ENCODE measurements around the gene RALY. TPM values are rescaled to one million over a fixed set of nuclear protein-coding genes. Genes with fewer than 3 reads are reported as not detected.

Gene RALY
- total RNA-seq, 2 donors from 2014 or later, result 136 to 182 TPM

DNA sequence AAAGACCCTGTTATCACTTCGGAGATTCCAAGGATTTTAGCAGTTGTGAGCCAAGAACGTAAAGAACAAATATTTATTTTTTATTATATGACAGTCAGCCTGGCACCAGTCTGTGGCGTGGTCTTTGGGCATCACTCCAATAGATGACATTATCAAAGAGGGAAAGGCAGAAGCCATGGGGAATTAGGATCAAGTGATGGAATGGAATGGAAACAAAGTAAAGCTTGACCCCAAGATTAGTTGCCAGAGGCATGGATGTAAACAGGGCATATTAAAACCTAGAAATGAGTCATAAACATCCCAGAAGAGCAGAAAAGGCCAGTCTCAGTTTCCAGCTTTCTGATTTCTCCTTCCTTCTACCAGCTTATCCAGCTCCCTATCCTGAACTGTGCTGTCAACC, 106.9 kb downstream of the RALY start:
- Histone ChIP-seq H3K4me3 (ENCODE audit: low read length) (no peak overlapping the region), H3K9ac (ENCODE audit: extremely low read depth, low read length, poor library complexity, severe bottlenecking) (no peak overlapping the region), H3K4me1 (ENCODE audit: control insufficient read depth, insufficient read depth, low read length) (no peaks in the 10 kb centered on the region), H3K9me3 (ENCODE audit: control insufficient read depth, low read length) (no peaks in the 10 kb centered on the region), H3K36me3 (ENCODE audit: control insufficient read depth, insufficient read depth, low read length) (peaks cover 98% of the 10 kb centered on the region), H3K27me3 (ENCODE audit: control insufficient read depth, insufficient read depth, low read length, poor library complexity, severe bottlenecking) (no peaks in the 10 kb centered on the region), H3K27ac (ENCODE audit: low read depth, low read length) (no peak overlapping the region)
- TF ChIP-seq, protein P1, sequence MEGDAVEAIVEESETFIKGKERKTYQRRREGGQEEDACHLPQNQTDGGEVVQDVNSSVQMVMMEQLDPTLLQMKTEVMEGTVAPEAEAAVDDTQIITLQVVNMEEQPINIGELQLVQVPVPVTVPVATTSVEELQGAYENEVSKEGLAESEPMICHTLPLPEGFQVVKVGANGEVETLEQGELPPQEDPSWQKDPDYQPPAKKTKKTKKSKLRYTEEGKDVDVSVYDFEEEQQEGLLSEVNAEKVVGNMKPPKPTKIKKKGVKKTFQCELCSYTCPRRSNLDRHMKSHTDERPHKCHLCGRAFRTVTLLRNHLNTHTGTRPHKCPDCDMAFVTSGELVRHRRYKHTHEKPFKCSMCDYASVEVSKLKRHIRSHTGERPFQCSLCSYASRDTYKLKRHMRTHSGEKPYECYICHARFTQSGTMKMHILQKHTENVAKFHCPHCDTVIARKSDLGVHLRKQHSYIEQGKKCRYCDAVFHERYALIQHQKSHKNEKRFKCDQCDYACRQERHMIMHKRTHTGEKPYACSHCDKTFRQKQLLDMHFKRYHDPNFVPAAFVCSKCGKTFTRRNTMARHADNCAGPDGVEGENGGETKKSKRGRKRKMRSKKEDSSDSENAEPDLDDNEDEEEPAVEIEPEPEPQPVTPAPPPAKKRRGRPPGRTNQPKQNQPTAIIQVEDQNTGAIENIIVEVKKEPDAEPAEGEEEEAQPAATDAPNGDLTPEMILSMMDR (conservative IDR thresholded peaks at IDR 0.05), result no peak
- 90 to 96% methylated on average over 2 to 3 of the region's 3 CpGs for WGBS, 2 experiments (ENCODE audit: insufficient coverage in 1 of 2, insufficient read length in 1 of 2)
- H3K36me3 Mint-ChIP-seq (ENCODE audit: low read depth), result peaks cover 96% of the 10 kb centered on the region
- H3K9me3 Mint-ChIP-seq, result no peaks in the 10 kb centered on the region
- H3K27ac Mint-ChIP-seq, result no peak overlapping the region
- no peak overlapping the region for H3K4me3 Mint-ChIP-seq
- H3K27me3 Mint-ChIP-seq (ENCODE audit: insufficient read depth), result no peaks in the 10 kb centered on the region
- peaks cover 1% of the 10 kb centered on the region for H3K4me1 Mint-ChIP-seq
- no peak for DNase-seq

DNA sequence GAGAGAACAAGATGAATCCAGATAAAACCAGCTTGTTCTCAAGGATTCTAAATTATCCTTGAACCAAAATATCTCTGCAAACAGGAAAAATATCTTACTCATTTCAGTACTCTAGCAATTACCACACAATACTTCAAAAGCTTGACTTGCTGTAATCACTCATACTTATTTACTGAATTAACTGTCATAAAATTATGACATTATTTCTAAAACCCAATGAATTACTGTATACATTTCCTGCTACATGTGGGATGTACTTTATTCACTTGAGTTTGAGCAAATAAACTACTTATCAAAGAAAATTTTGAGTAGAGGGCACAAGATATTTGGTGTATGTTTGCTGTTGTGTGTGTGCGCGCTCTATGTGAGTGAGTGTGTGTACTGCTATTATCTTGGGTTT, 108.6 kb downstream of the RALY start:
- Mint-ChIP-seq H3K9me3 (no peaks in the 10 kb centered on the region), H3K36me3 (ENCODE audit: low read depth) (peaks cover 90% of the 10 kb centered on the region), H3K27me3 (ENCODE audit: insufficient read depth) (no peaks in the 10 kb centered on the region), H3K27ac (no peak overlapping the region), H3K4me1 (peaks cover 1% of the 10 kb centered on the region), H3K4me3 (no peak overlapping the region)
- H3K27me3 ChIP-seq (ENCODE audit: control insufficient read depth, insufficient read depth, low read length, poor library complexity, severe bottlenecking), result no peaks in the 10 kb centered on the region
- H3K36me3 ChIP-seq (ENCODE audit: control insufficient read depth, insufficient read depth, low read length), result peaks cover 96% of the 10 kb centered on the region
- no peaks in the 10 kb centered on the region for H3K4me1 ChIP-seq (ENCODE audit: control insufficient read depth, insufficient read depth, low read length)
- WGBS, 2 experiments (ENCODE audit: insufficient coverage in 1 of 2, insufficient read length in 1 of 2), result 98 to 100% methylated on average over 2 of the region's 2 CpGs
- DNase-seq, result no peak
- H3K4me3 ChIP-seq (ENCODE audit: low read length), result no peak overlapping the region
- H3K9me3 ChIP-seq (ENCODE audit: control insufficient read depth, low read length), result no peaks in the 10 kb centered on the region
- no peak overlapping the region for H3K9ac ChIP-seq (ENCODE audit: extremely low read depth, low read length, poor library complexity, severe bottlenecking)
- TF ChIP-seq, protein P1 (conservative IDR thresholded peaks at IDR 0.05), result no peak
- H3K27ac ChIP-seq (ENCODE audit: low read depth, low read length), result no peak overlapping the region

DNA sequence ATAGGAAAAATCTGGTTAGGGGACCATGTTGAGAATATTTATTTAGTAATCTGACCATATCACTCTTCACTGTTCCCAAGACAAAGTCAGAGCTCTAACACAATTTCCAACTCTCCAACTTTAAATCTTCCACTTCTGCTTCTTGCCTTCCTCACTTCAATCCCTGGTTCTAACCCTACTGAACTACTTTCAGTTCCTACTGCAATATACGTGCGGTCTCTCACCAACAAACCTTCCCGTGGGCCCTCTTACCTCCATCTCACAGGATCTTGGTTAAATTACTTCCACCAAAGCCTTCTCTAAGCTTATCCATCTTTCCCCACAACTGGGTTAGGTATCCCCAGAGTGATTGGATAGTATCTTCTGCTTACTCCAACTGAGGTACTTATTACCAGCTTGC, 110.3 kb downstream of the RALY start:
- H3K36me3 Mint-ChIP-seq (ENCODE audit: low read depth), result peaks cover 83% of the 10 kb centered on the region
- Histone ChIP-seq H3K27ac (ENCODE audit: low read depth, low read length) (no peak overlapping the region), H3K27me3 (ENCODE audit: control insufficient read depth, insufficient read depth, low read length, poor library complexity, severe bottlenecking) (no peaks in the 10 kb centered on the region), H3K4me1 (ENCODE audit: control insufficient read depth, insufficient read depth, low read length) (no peaks in the 10 kb centered on the region), H3K9ac (ENCODE audit: extremely low read depth, low read length, poor library complexity, severe bottlenecking) (no peak overlapping the region), H3K9me3 (ENCODE audit: control insufficient read depth, low read length) (no peaks in the 10 kb centered on the region), H3K4me3 (ENCODE audit: low read length) (no peak overlapping the region), H3K36me3 (ENCODE audit: control insufficient read depth, insufficient read depth, low read length) (peaks cover 95% of the 10 kb centered on the region)
- WGBS, 2 experiments (ENCODE audit: insufficient coverage in 1 of 2, insufficient read length in 1 of 2), result 98 to 100% methylated on average over 2 to 3 of the region's 3 CpGs
- no peak for DNase-seq
- H3K9me3 Mint-ChIP-seq, result no peaks in the 10 kb centered on the region
- TF ChIP-seq, protein P1 (conservative IDR thresholded peaks at IDR 0.05), result no peak
- H3K4me1 Mint-ChIP-seq, result peaks cover 8% of the 10 kb centered on the region
- no peaks in the 10 kb centered on the region for H3K27me3 Mint-ChIP-seq (ENCODE audit: insufficient read depth)
- H3K27ac Mint-ChIP-seq, result no peak overlapping the region
- no peak overlapping the region for H3K4me3 Mint-ChIP-seq

Data from endodermal cell (in vitro differentiated cells).